ENCODE measurements around the gene USP10. TPM values are rescaled to one million over a fixed set of nuclear protein-coding genes. Genes with fewer than 3 reads are reported as not detected.
A peak's percentile ranks its signal among the peaks of the same experiment; 100 is the strongest.

The USP10 gene
- total RNA-seq, 4 donors from 2014 or later = 44.6 to 89.6 (median 55.9) TPM

DNA sequence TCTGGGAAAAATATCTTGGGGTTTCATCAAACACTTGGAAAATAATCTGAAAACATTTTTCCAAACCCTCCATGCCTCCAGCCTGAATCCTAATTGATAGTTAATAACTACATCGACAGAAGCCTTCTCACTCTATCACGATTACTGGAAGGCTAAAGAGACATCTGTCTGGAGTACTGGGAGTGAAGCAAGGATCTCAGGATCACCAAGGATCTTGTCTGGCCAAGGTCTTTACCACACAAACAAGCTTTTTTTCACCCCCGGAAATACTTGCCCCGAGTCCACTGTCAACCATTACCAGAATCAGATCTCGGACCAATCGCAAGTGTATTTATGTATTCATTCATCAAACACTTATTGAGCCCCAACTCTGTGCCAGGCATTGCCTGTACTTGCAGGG, 91.7 kb downstream of the USP10 start:
- ATAC-seq (ENCODE audit: low FRiP score) = no peak
- TF ChIP-seq, protein P1, sequence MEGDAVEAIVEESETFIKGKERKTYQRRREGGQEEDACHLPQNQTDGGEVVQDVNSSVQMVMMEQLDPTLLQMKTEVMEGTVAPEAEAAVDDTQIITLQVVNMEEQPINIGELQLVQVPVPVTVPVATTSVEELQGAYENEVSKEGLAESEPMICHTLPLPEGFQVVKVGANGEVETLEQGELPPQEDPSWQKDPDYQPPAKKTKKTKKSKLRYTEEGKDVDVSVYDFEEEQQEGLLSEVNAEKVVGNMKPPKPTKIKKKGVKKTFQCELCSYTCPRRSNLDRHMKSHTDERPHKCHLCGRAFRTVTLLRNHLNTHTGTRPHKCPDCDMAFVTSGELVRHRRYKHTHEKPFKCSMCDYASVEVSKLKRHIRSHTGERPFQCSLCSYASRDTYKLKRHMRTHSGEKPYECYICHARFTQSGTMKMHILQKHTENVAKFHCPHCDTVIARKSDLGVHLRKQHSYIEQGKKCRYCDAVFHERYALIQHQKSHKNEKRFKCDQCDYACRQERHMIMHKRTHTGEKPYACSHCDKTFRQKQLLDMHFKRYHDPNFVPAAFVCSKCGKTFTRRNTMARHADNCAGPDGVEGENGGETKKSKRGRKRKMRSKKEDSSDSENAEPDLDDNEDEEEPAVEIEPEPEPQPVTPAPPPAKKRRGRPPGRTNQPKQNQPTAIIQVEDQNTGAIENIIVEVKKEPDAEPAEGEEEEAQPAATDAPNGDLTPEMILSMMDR (IDR thresholded peaks at IDR 0.05) = no peak
- DNase-seq (ENCODE audit: low spot score) = no peak

DNA sequence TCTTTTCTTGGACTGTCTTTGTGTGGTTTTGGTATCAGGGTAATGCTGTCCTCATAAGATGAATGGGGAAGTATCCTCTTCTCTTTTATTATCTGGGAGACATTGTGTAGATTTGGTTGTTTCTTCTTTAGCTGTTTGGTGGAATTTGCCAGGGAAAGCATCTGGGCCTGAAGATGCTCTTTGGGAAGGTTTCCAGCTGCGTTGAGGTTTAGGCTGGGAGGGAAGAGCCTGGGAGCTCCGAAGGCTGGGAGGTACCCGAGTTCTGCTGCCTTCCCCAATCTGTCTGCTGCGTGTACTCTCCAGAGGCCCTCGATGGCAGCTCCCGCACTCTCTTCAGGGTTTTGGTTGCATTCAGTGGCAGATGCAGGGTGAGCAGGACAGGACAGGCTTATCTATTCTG, 94.4 kb downstream of the USP10 start:
- no peak for DNase-seq (ENCODE audit: low spot score)
- no peak for ATAC-seq (ENCODE audit: low FRiP score)
- TF ChIP-seq, protein P1 (IDR thresholded peaks at IDR 0.05) = no peak

DNA sequence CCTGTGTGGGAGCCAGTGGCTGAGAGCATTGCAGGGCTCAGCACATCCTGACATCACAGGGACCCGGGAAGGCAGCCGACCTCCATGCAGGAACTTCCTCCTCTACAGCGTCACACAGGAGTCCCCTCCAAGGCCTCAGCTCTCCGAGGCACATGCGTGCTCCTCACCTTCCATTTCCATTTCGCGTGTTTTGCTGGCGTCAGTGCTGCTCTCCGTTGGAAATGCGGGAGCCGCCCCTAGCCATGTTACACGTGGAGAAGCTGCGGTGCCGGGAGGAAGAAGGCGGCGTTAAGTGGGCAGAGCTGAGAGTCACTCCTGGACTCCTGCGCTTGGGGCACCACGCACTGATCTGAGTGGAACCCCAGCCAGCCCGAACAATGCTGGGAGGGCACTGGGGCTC, 94.8 kb downstream of the USP10 start:
- ATAC-seq (ENCODE audit: low FRiP score) = no peak

DNA sequence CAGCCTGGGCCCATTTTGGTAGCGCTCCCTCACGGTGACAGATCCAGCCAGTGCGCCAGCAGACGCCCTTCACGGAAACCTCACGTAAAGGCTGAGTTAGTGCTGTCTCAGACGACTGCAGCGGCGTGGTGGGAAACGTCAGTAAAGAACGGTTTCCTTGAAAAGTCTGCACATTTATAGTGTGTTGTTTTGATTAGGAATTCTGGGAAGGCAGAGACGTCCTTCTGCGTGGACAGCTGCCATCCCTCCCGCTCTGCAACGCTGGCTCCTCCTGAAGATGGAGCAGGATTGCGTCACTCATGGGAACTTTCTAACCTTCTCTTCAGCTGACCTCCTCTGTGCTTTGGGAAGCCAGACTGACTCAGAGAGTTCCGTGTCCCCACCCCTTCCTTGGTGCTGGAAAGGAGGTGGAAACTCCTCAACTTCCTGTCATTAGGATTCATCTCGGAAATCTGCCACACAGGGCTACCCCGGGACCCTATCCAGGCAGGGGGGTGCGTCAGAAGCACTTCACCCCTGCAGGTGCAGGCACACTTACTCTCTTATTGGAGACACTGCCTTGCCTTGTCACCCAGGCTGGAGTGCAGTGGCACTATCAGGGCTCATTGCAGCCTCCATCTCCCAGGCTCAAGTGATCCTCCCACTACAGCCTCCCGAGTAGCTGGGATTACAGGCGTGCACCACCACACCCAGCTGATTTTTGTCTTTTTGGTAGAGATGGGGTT, 95.7 kb downstream of the USP10 start:
- TF ChIP-seq, protein P1 (IDR thresholded peaks at IDR 0.05) = no peak
- ATAC-seq (ENCODE audit: low FRiP score) (peak; percentile 96), DNase-seq (ENCODE audit: low spot score) (no peak)

More for the DNA sequence above, 94.8 kb downstream of the USP10 start:
- no peak for DNase-seq (ENCODE audit: low spot score)
- TF ChIP-seq, protein P1 (IDR thresholded peaks at IDR 0.05) = no peak

DNA sequence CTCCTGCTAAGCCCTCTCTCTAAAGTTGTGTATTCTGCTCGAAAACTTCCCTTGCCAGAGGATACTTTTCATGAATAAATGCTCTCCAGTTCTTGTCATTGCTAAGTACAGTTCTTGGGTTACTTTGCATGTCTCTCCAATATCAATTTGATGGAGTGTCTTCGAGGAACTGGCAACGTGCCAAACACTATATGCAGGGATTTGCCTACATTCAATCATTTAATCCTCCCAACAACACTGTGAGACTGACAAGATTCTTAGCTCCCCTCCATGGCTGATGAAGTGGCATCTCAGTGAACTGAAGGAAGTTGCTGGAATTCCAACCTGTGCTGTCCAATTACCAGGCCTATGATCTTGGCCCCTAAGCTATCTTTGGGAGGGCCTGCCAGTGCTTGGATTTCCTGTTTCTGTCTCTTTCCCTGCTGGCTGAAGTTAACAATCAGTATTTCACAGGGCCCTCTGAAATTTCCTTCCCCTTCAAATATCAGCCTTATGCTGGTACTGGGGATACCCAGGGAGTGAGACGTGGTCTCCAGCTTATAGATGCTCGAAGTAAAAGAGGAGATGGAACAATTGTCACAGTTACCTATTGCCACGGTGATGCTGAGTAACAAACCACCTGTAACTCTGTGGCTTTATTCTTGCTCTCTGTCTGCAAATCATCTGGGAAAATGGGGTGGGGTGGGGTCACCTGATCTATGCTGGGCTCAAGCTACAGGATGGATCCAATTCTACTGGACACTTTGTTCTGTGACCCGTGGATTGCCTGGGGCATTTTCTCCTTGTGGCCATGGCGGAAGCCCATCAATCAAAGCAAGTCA, 100.6 kb downstream of the USP10 start:
- ATAC-seq (ENCODE audit: low FRiP score) (no peak), DNase-seq (ENCODE audit: low spot score) (no peak)
- TF ChIP-seq, protein P1 (IDR thresholded peaks at IDR 0.05) = no peak

DNA sequence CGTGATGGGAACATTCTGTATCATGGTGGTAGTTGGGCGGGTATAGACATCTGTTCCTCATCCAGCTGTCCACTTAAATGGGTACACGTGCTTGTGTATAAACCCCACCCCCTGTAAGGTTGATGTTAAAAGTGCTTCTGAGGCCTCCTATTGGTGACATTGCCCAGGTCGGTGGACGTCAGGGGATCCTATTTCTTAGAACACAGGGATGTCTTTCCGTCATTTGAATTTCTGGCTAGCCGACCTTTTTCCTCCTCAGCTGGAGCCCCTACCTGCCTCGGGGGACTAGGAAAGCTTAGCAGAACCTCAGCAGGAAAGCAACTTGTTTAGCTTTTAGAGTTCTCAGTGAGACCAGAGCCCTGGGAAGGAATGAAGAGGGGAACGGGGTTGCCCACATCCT, 103.3 kb downstream of the USP10 start:
- ATAC-seq (ENCODE audit: low FRiP score) (no peak), DNase-seq (ENCODE audit: low spot score) (no peak)
- TF ChIP-seq, protein P1 (IDR thresholded peaks at IDR 0.05) = no peak

All from omental fat pad (tissue), 4 donors.